ENCODE data around the gene CHRDL1. TPM values are rescaled to one million over a fixed set of nuclear protein-coding genes. Genes with fewer than 3 reads are reported as not detected.
"Not testable (repeated sequence)": the region's sequence is repeated elsewhere in the genome, so short reads cannot be mapped to it uniquely, and the experiment has no call there.

The CHRDL1 gene
- total RNA-seq, 3 donors from 2014 or later: 9.0 to 101 (median 23.5) TPM

DNA sequence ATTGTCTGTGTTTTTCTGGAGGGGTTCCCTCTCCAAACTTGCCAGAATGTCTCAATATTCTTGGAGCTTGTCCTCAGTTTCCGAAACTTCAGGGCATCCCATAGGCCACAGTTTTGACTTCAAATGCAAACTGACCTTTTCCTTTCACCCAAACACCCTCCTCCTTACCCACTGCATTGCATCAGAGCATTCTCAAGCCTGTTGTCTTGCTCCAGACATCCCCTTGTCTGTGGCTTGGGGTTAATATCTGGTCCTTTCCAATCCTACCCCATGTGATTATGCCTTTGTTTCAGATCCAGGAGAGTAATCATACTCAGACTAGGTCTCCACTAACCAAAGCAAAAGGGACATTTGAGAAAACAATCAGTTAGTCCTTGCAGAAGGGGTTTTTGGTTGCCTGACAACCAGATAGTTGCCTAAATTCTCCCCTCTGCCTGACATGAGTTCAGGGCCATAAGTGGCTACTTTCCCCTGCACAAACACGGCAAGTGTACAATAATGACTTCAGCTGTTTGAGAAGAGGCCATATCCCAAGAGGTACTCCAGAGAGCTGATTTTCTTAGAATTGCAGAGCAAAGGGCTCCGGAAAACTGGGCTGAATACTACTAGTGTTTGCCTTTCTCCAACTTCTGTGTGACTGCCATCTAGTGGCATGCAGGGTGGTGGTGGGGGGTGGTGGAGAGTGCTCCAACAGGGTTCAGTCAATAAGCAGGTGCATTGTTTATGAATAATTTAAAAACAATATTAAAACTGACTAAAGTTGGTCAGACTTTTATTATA is 130.2 kb downstream of the CHRDL1 start:
- DNase-seq (peak in 1 of 3 donors; percentile 10), ATAC-seq (peak; percentile 40)
- TF ChIP-seq, protein P1, sequence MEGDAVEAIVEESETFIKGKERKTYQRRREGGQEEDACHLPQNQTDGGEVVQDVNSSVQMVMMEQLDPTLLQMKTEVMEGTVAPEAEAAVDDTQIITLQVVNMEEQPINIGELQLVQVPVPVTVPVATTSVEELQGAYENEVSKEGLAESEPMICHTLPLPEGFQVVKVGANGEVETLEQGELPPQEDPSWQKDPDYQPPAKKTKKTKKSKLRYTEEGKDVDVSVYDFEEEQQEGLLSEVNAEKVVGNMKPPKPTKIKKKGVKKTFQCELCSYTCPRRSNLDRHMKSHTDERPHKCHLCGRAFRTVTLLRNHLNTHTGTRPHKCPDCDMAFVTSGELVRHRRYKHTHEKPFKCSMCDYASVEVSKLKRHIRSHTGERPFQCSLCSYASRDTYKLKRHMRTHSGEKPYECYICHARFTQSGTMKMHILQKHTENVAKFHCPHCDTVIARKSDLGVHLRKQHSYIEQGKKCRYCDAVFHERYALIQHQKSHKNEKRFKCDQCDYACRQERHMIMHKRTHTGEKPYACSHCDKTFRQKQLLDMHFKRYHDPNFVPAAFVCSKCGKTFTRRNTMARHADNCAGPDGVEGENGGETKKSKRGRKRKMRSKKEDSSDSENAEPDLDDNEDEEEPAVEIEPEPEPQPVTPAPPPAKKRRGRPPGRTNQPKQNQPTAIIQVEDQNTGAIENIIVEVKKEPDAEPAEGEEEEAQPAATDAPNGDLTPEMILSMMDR (IDR thresholded peaks at IDR 0.05): no peak

DNA sequence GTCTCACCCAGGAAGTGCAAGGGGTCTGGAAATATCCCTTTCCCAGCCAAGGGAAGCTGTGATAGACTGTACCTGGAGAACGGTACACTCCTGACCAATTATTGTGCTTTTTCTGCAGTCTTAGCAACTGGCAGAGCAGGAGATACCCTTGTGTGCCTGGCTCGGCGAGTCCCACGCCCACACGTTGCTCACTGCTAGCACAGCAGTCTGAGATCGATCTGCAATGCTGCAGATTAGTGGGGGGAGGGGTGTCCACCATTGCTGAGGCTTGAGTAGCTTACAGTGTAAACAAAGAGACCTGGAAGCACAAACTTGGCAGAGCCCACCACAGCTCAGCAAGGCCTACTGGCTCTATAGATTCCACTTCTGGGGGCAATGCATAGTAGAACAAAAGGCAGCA is 138.5 kb downstream of the CHRDL1 start:
- TF ChIP-seq, protein P1 (IDR thresholded peaks at IDR 0.05): no peak
- H3K36me3 ChIP-seq (ENCODE audit: low read depth): no peaks in the 10 kb centered on the region
- no peaks in the 10 kb centered on the region for H3K9me3 ChIP-seq
- intact Hi-C loops (cut with DNase I, micrococcal nuclease): no loop called here
- DNase-seq (no peak), ATAC-seq (no peak)
- H3K4me1 ChIP-seq (ENCODE audit: low read depth): no peaks in the 10 kb centered on the region
- no peak overlapping the region for H3K4me3 ChIP-seq

More for the DNA sequence above, 130.2 kb downstream of the CHRDL1 start:
- intact Hi-C loops (cut with DNase I, micrococcal nuclease): no loop called here
- H3K36me3 ChIP-seq (ENCODE audit: low read depth): no peaks in the 10 kb centered on the region
- H3K4me1 ChIP-seq (ENCODE audit: low read depth): no peaks in the 10 kb centered on the region
- no peaks in the 10 kb centered on the region for H3K9me3 ChIP-seq
- H3K4me3 ChIP-seq: no peak overlapping the region

DNA sequence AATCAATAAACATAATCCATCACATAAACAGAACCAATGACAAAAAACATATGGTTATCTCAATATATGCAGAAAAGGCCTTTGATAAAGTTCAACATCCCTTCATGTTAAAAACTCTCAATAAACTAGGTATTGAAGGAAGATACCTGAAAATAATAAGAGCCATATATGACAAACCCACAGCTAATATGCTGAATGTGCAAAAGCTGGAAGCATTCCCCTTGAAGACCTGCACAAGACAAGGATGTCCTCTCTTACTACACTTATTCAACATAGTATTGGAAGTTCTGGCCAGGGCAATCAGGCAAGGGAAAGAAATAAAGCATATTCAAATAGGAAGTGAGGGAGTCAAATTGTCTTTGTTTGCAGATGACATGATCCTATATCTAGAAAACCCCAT is 141.3 kb downstream of the CHRDL1 start:
- H3K9me3 ChIP-seq; ATAC-seq; H3K36me3 ChIP-seq (ENCODE audit: low read depth); H3K4me1 ChIP-seq (ENCODE audit: low read depth); H3K4me3 ChIP-seq; intact Hi-C loops (cut with DNase I, micrococcal nuclease); DNase-seq: not testable (repeated sequence)

DNA sequence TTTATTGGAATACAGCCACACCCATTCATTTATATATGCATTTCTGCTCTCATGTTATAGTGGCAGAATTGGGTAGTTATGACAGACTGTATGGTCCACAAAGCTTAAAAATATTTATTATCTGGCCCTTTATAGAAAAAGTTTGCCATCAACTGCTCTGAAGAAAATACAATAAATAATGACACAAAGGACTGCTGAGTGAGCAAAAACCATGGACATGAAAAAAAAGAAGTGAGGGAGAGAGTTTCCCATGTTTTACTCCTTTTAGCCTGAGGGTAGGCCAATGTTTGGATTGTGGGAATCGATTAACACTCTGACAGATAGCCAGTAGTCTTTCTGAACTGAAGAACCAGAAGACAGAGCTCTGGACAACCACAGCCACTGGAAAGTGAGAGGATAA is 149.2 kb downstream of the CHRDL1 start:
- DNase-seq (no peak), ATAC-seq (no peak)
- H3K36me3 ChIP-seq (ENCODE audit: low read depth): no peaks in the 10 kb centered on the region
- TF ChIP-seq, protein P1 (IDR thresholded peaks at IDR 0.05): no peak
- intact Hi-C loops (cut with DNase I, micrococcal nuclease): no loop called here
- no peak overlapping the region for H3K4me3 ChIP-seq
- no peaks in the 10 kb centered on the region for H3K9me3 ChIP-seq
- H3K4me1 ChIP-seq (ENCODE audit: low read depth): no peaks in the 10 kb centered on the region
